MM.1S (cell line): ENCODE results near the gene LRRC28.
A peak's percentile ranks its signal among the peaks of the same experiment; 100 is the strongest.

Experiments used
- DNase-seq: peaks from one replicate; pipeline ENCODE4 v3.0.0-alpha.2; 2015
- H2AFZ ChIP-seq: fragments of 300-600 bp; sonication (generic); 2 replicates; pipeline ENCODE4 v1.6.0; 2016; ENCODE audit warnings: antibody characterized with exemption, low read length
- H3F3A ChIP-seq: fragments of 300-600 bp; sonication (generic); 2 replicates; pipeline ENCODE4 v1.6.1; 2016; ENCODE audit warnings: mild to moderate bottlenecking, antibody characterized with exemption, low read length, moderate library complexity, mixed read lengths; ENCODE audit not compliant: insufficient read depth
- H3K27ac ChIP-seq: fragments of 300-600 bp; sonication (generic); 2 replicates; pipeline ENCODE4 v1.5.1; 2016; ENCODE audit warnings: mild to moderate bottlenecking, low read length
- H3K27me3 ChIP-seq: fragments of 300-600 bp; sonication (generic); replicated peaks from 2 replicates; pipeline ENCODE4 v1.6.0; 2016; ENCODE audit warnings: low read length; ENCODE audit not compliant: insufficient read depth
- H3K36me3 ChIP-seq: fragments of 300-600 bp; sonication (generic); replicated peaks from 2 replicates; pipeline ENCODE4 v1.6.1; 2016; ENCODE audit warnings: mild to moderate bottlenecking, low read length, mixed read lengths; ENCODE audit not compliant: insufficient read depth
- H3K4me1 ChIP-seq: fragments of 300-600 bp; sonication (generic); 2 replicates; pipeline ENCODE4 v1.6.1; 2016; ENCODE audit warnings: low read length, mixed read lengths
- H3K4me2 ChIP-seq: fragments of 300-600 bp; sonication (generic); 2 replicates; pipeline ENCODE4 v1.6.0; 2016; ENCODE audit warnings: low read depth, low read length
- H3K4me3 ChIP-seq: fragments of 300-600 bp; sonication (generic); 2 replicates; pipeline ENCODE4 v1.5.1; 2016; ENCODE audit warnings: low read length, mixed read lengths
- H3K79me2 ChIP-seq: fragments of 300-600 bp; sonication (generic); 2 replicates; pipeline ENCODE4 v1.6.1; 2016; ENCODE audit warnings: mixed run types, low read length, mixed read lengths
- H3K9ac ChIP-seq: fragments of 300-600 bp; sonication (generic); 2 replicates; pipeline ENCODE4 v1.6.1; 2016; ENCODE audit warnings: low read length, mixed read lengths
- H3K9me2 ChIP-seq: fragments of 300-600 bp; sonication (generic); replicated peaks from 2 replicates; pipeline ENCODE4 v1.6.1; 2016; ENCODE audit warnings: mild to moderate bottlenecking, low read length, mixed read lengths; ENCODE audit not compliant: insufficient read depth
- H3K9me3 ChIP-seq: fragments of 300-600 bp; sonication (generic); replicated peaks from 2 replicates; pipeline ENCODE4 v1.6.1; 2016; ENCODE audit warnings: mild to moderate bottlenecking, low read length, mixed read lengths; ENCODE audit not compliant: insufficient read depth
- H4K20me1 ChIP-seq: fragments of 300-600 bp; sonication (generic); 2 replicates; pipeline ENCODE4 v1.6.1; 2016; ENCODE audit warnings: mild to moderate bottlenecking, low read length, moderate library complexity, mixed read lengths; ENCODE audit not compliant: insufficient read depth
- CTCF ChIP-seq: fragments of 300-600 bp; sonication (generic); IDR thresholded peaks from 2 replicates; pipeline ENCODE4 v1.5.1; 2016; ENCODE audit warnings: antibody characterized with exemption, low read length, mixed read lengths
- EZH2 ChIP-seq: fragments of 300-600 bp; sonication (generic); optimal IDR thresholded peaks from 2 replicates; pipeline ENCODE3; 2017; ENCODE audit warnings: low read depth, mild to moderate bottlenecking, antibody characterized with exemption, low read length, mixed read lengths
- EZH2phosphoT487 ChIP-seq: fragments of 300-600 bp; sonication (generic); IDR thresholded peaks from 2 replicates; pipeline ENCODE4 v1.6.1; 2018; ENCODE audit warnings: antibody characterized with exemption, low read length

LRRC28 gene

GRCh38 chr15:99361545-99362185 lies 110.4 kb downstream of the LRRC28 start:
- no peaks in the 10 kb centered on the region for H3K79me2 ChIP-seq
- no peak overlapping the region for H3K4me2 ChIP-seq
- no peaks in the 10 kb centered on the region for H3F3A ChIP-seq
- peaks cover 22% of the 10 kb centered on the region for H3K4me1 ChIP-seq
- H3K36me3 ChIP-seq = no peaks in the 10 kb centered on the region
- H3K9me3 ChIP-seq = no peaks in the 10 kb centered on the region
- no peaks in the 10 kb centered on the region for H3K9me2 ChIP-seq
- H3K27me3 ChIP-seq = no peaks in the 10 kb centered on the region
- no peak overlapping the region for H3K27ac ChIP-seq
- no peak for DNase-seq
- H4K20me1 ChIP-seq = no peaks in the 10 kb centered on the region
- H2AFZ ChIP-seq = no peak overlapping the region
- peak; percentile 33 for TF ChIP-seq CTCF
- no peak for TF ChIP-seq EZH2phosphoT487
- H3K9ac ChIP-seq = no peak overlapping the region
- H3K4me3 ChIP-seq = no peak overlapping the region

GRCh38 chr15:99365242-99365641 lies 114.0 kb downstream of the LRRC28 start:
- Histone ChIP-seq H3K9me3 (no peaks in the 10 kb centered on the region), H3K9ac (no peak overlapping the region), H3K9me2 (no peaks in the 10 kb centered on the region), H3K27ac (peak overlapping the region; percentile 32; the same call in 1 of the 2 replicates), H3K4me1 (peaks cover 22% of the 10 kb centered on the region), H2AFZ (no peak overlapping the region), H4K20me1 (no peaks in the 10 kb centered on the region), H3K27me3 (no peaks in the 10 kb centered on the region), H3K4me3 (no peak overlapping the region), H3K36me3 (no peaks in the 10 kb centered on the region), H3F3A (no peaks in the 10 kb centered on the region), H3K4me2 (peak overlapping the region; percentile 57), H3K79me2 (no peaks in the 10 kb centered on the region)
- DNase-seq = peak; percentile 77
- TF ChIP-seq CTCF = no peak
- no peak for TF ChIP-seq EZH2
- TF ChIP-seq EZH2phosphoT487 = no peak

GRCh38 chr15:99366013-99366412 lies 114.7 kb downstream of the LRRC28 start:
- Histone ChIP-seq H3K9ac (no peak overlapping the region), H3K27ac (peak overlapping the region; percentile 32; the same call in 1 of the 2 replicates), H3K36me3 (no peaks in the 10 kb centered on the region), H3K9me2 (no peaks in the 10 kb centered on the region), H2AFZ (no peak overlapping the region), H3K9me3 (no peaks in the 10 kb centered on the region), H4K20me1 (no peaks in the 10 kb centered on the region), H3K4me1 (peaks cover 23% of the 10 kb centered on the region), H3K79me2 (no peaks in the 10 kb centered on the region), H3K27me3 (no peaks in the 10 kb centered on the region), H3K4me2 (peak overlapping the region; percentile 57; the same call in 1 of the 2 replicates), H3K4me3 (no peak overlapping the region), H3F3A (no peaks in the 10 kb centered on the region)
- no peak for DNase-seq
- TF ChIP-seq CTCF (no peak), EZH2phosphoT487 (no peak), EZH2 (no peak)
